Uterus (tissue), 2 donors: ENCODE measurements around the gene GSG1.

ENCODE experiments used
- CTCF ChIP-seq, 4 experiments: fragments of 200-600 bp in 2 of 4; fragments of 450-650 bp in 2 of 4; sonication (generic) in 2 of 4; IDR thresholded peaks; one replicate each; pipeline ENCODE4 v1.5.1; 2016 to 2019; ENCODE audit warnings: antibody characterized with exemption in 4 of 4, mild to moderate bottlenecking in 2 of 4, moderate library complexity in 1 of 4
- POLR2A ChIP-seq, 2 donors: fragments of 450-650 bp; IDR thresholded peaks; one replicate each; pipeline ENCODE4 v1.6.1; 2016; ENCODE audit warnings: antibody characterized with exemption in 2 of 2, mild to moderate bottlenecking in 1 of 2, moderate library complexity in 1 of 2

- TF ChIP-seq CTCF (IDR thresholded peaks at IDR 0.05) (no peak), POLR2A (IDR thresholded peaks at IDR 0.05) (no peak)
These were observed 11.0 kb upstream of the GSG1 start for GRCh38 chr12:13114251-13115052.
